ENCODE measurements around the gene SLC9A9.

Gene SLC9A9

DNA sequence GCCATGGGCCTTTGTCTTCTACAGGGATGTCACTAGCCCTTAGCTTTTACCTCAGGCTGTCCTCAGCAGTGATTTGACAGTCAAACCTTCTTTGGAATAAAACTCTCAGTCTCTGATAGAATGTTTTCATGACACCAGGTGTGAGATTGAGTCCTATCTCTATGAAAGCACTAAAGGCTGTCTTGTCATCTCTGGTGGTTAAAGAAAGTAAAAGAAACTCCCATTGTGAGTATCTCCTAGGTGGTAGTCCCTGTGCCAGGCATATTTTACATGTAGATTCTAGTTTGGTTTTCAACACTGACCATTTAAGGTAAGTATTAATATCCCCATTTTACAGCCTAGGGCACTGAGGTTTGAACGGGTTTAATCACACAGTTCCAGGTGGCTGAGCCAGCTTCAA lies 368.5 kb downstream of the SLC9A9 start:
- Histone ChIP-seq H3K27ac (no peak overlapping the region), H3K4me3 (no peak overlapping the region)
- no peak for DNase-seq (ENCODE audit: low spot score)
- TF ChIP-seq, protein P1, sequence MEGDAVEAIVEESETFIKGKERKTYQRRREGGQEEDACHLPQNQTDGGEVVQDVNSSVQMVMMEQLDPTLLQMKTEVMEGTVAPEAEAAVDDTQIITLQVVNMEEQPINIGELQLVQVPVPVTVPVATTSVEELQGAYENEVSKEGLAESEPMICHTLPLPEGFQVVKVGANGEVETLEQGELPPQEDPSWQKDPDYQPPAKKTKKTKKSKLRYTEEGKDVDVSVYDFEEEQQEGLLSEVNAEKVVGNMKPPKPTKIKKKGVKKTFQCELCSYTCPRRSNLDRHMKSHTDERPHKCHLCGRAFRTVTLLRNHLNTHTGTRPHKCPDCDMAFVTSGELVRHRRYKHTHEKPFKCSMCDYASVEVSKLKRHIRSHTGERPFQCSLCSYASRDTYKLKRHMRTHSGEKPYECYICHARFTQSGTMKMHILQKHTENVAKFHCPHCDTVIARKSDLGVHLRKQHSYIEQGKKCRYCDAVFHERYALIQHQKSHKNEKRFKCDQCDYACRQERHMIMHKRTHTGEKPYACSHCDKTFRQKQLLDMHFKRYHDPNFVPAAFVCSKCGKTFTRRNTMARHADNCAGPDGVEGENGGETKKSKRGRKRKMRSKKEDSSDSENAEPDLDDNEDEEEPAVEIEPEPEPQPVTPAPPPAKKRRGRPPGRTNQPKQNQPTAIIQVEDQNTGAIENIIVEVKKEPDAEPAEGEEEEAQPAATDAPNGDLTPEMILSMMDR (IDR thresholded peaks at IDR 0.05), result no peak

DNA sequence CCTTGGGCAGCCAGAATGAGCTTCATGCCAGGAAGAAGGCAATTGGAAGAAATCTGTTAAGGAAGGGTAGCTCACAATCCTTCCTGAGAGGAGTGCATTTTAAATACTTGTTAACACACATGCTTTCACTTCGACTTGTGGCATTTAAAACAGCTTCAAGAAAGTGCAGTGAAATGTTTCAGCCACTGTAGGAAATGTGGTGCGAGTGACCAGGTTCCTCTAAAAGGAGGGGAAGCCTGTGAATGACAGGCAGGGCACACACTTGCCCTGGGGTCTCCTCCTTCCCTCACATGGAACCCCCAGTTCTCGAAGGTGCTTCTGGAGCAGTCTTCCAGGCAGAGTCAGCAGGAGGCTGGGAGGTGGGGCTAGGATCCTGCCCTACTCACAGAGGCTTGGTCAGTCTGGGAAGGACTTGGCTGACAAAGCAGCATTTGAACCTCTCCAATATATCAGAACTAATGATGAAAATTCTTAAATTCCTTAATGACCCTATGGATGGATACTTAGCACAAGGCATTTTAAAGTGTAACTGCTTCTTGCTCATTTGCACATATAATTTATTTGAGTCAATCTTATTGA lies 370.1 kb downstream of the SLC9A9 start:
- TF ChIP-seq, protein P1 (IDR thresholded peaks at IDR 0.05), result no peak
- Histone ChIP-seq H3K27ac (no peak overlapping the region), H3K4me3 (no peak overlapping the region)
- DNase-seq (ENCODE audit: low spot score), result no peak

GRCh38 chr3:143476965-143477640 lies 371.2 kb downstream of the SLC9A9 start:
- no peak for DNase-seq (ENCODE audit: low spot score)
- TF ChIP-seq, protein P1 (IDR thresholded peaks at IDR 0.05), result no peak
- Histone ChIP-seq H3K4me3 (no peak overlapping the region), H3K27ac (no peak overlapping the region)

DNA sequence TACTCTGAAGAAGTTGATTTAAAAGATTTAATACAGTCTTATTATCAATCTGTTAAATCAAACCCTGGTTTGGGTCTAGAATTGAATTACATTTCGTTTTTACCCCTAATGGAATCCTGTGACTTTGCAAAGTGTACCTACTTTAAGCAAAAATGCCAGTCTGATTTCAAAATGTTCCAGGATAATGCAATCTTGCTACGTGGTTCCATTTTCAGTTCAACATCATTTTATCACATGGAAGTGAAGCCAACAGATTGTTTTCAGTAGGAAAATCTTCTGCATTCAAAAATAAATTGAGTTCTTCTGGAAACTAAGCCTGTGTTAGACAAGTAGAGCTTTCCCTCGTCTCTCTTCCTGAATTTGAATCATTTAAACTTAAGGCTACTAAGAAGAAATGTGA lies 372.3 kb downstream of the SLC9A9 start:
- no peak for DNase-seq (ENCODE audit: low spot score)
- TF ChIP-seq, protein P1 (IDR thresholded peaks at IDR 0.05), result no peak
- Histone ChIP-seq H3K4me3 (no peak overlapping the region), H3K27ac (no peak overlapping the region)

DNA sequence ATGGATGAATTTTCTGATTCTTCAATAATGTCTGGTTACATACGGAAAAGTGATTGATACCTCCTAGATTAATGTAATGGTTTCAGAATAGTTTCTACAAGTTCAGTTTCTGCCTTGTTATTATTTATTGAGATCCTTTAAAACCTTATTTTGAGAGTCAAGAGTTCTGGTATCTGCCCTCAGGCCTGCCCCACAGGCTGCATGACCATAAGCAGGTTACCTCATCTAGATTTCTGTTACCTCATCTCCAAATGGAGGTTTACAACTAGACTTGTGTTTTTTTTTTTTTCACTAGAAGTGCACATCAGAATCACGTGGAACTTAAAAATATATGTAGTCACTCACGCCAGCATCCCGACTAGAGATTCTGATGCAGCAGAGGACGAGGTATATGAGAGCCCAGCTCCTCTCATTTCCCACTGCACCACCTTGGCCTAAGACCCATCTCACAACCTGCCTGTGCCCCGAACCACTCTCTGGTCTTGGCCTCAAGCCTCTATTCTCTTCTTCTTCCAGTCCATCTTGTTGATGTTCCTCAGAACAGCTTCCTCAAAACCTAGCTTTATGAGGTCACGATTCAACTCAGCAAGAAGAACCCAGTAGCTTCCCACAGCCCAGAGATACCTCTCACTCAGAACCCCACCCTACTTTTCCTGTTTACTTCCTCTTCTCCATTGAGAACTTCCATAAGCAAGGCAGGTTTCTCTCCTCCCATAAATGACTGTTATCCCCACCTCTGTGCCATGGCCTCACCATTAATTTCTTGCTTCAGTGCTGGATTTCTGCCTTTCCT lies 375.3 kb downstream of the SLC9A9 start:
- TF ChIP-seq, protein P1 (IDR thresholded peaks at IDR 0.05), result no peak
- H3K4me3 ChIP-seq, result no peak overlapping the region
- H3K27ac ChIP-seq, result no peak overlapping the region
- no peak for DNase-seq (ENCODE audit: low spot score)

GRCh38 chr3:143471705-143472104 lies 376.6 kb downstream of the SLC9A9 start:
- H3K4me3 ChIP-seq, result no peak overlapping the region
- TF ChIP-seq, protein P1 (IDR thresholded peaks at IDR 0.05), result no peak
- no peak for DNase-seq (ENCODE audit: low spot score)
- H3K27ac ChIP-seq, result no peak overlapping the region

All from coronary artery (tissue), 2 donors.